ENCODE measurements around the gene JTB. TPM values are rescaled to one million over a fixed set of nuclear protein-coding genes. Genes with fewer than 3 reads are reported as not detected.
A peak's percentile ranks its signal among the peaks of the same experiment; 100 is the strongest.

Gene JTB
- total and polyA plus RNA-seq, 9 of the 15 experiments (the other 6 are each of a cell fraction or from before 2014, with no cell fraction given): 24.7 to 308 (median 151) TPM

DNA sequence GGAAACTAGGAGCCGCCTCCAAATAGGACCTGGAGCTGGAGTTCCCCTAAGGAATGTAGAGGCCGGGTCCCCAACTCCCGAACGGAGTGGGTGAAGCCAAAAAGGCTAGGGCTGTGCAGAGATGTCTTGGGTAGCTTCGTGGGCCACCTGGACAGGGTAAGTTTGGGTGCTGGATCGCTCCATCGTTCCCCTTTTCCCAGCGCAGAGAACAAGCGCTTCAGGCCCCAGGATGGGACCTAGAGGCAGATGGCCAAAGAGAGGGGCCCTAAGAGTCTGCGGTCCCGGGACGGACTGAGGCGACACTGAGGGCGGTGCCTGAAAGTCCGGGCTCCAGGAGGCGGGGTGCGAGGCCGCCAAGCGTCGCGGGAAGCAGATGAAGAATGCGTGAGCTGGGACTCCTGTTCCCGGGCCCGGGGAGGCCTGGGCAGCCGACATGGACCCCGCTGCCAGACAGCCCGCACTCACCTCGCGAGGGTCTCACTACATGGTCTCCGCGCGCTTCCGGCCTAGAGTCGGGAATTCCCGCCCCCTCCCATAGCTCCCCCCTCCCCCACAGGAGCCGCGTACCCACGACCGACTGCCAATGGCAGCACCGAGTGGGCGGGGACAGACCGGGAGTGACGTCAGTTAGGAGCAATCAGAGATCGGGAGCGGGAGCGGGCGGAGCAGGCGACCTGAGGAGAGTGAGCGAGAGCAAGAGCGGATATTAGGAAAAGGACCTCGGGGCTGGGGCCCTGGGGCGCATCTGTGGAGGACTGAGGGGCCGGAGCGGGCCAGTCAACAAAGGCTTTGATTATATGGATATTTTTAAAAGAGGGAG lies 14.2 kb downstream of the JTB start, which contains the start of gene SLC39A1 (continued):
- TF ChIP-seq MGA (IDR thresholded peaks at IDR 0.05): peak; percentile 67
- peak; percentile 90 for TF ChIP-seq ATF7 (IDR thresholded peaks at IDR 0.05)
- 0 out of 2 replicates have a peak, but pooled peaks have one; percentile 2 for TF ChIP-seq BCOR (IDR thresholded peaks at IDR 0.05)
- TF ChIP-seq GATAD2A (IDR thresholded peaks at IDR 0.05): no peak
- peak; percentile 74; the same call in 1 of the 2 replicates for TF ChIP-seq MBD2 (IDR thresholded peaks at IDR 0.05; ENCODE audit: borderline replicate concordance, low read depth)
- TF ChIP-seq, protein P1, sequence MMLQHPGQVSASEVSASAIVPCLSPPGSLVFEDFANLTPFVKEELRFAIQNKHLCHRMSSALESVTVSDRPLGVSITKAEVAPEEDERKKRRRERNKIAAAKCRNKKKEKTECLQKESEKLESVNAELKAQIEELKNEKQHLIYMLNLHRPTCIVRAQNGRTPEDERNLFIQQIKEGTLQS (IDR thresholded peaks at IDR 0.05): peak; percentile 76
- TF ChIP-seq, protein P1 (CRISPR knock-in tag; conservative IDR thresholded peaks at IDR 0.05): peak; percentile 36; the same call in 1 of the 2 replicates
- peak; percentile 59 for TF ChIP-seq POLR2H (tag; IDR thresholded peaks at IDR 0.05; ENCODE audit: low read depth)
- peak; percentile 53; the same call in 1 of the 2 replicates for TF ChIP-seq JUN (IDR thresholded peaks at IDR 0.05; ENCODE audit: borderline replicate concordance, low read depth, low read length)
- no peak for TF ChIP-seq JUN (CRISPR knock-in tag; IDR thresholded peaks at IDR 0.05; ENCODE audit: borderline replicate concordance)
- peak; percentile 84; the same call in 1 of the 2 replicates for TF ChIP-seq PHF8 (IDR thresholded peaks at IDR 0.05; ENCODE audit: borderline replicate concordance, low read length)
- peak; percentile 47 to 51; a peak in 1 of 4 replicates for TF ChIP-seq SIN3A (IDR thresholded peaks at IDR 0.05; ENCODE audit: borderline replicate concordance in 2 of 2, control insufficient read depth in 1 of 2, low read depth in 2 of 2, low read length in 2 of 2)
- peak; percentile 60; the same call in 1 of the 2 replicates for TF ChIP-seq ZBTB7A (IDR thresholded peaks at IDR 0.05; ENCODE audit: borderline replicate concordance, control insufficient read depth, low read depth, low read length)
- no peak for TF ChIP-seq NFRKB (IDR thresholded peaks at IDR 0.05; ENCODE audit: low read depth)
